HL-60 (cell line): Measurements from ENCODE around the gene ZNF546.

ENCODE experiments used
- DNase-seq, 2 experiments: peaks; one replicate each; pipeline ENCODE4 v3.0.0-alpha.2; 2010 to 2020; ENCODE audit warnings: low read depth in 1 of 2, low spot score in 1 of 2
- H3K27ac ChIP-seq: fragments of 250-450 bp; sonication (Bioruptor Pico); replicated peaks from 2 replicates; pipeline ENCODE4 v1.5.1; 2020; ENCODE audit warnings: mild to moderate bottlenecking, moderate library complexity
- H3K27me3 ChIP-seq: fragments of 250-450 bp; sonication (Bioruptor Pico); 2 replicates; pipeline ENCODE4 v1.5.1; 2021; ENCODE audit warnings: mild to moderate bottlenecking, moderate library complexity; ENCODE audit not compliant: insufficient read depth, poor library complexity, severe bottlenecking
- H3K4me3 ChIP-seq: replicated peaks from 2 replicates; pipeline ENCODE4 v1.5.1; 2011; ENCODE audit warnings: mild to moderate bottlenecking, control low read depth, low read length; ENCODE audit not compliant: insufficient read depth
- CTCF ChIP-seq: IDR thresholded peaks from one replicate; pipeline ENCODE4 v1.5.1; 2011; ENCODE audit warnings: low read length, control low read depth, inconsistent platforms; ENCODE audit not compliant: insufficient read depth
- GABPA ChIP-seq: IDR thresholded peaks from 2 replicates; pipeline ENCODE4 v1.6.1; 2012; ENCODE audit warnings: low read depth
- POLR2AphosphoS5 ChIP-seq: IDR thresholded peaks from 2 replicates; pipeline ENCODE4 v1.6.1; 2012; ENCODE audit warnings: low read depth
- REST ChIP-seq: IDR thresholded peaks from 2 replicates; pipeline ENCODE4 v1.6.1; 2012; ENCODE audit warnings: low read depth; ENCODE audit not compliant: insufficient replicate concordance
- SPI1 ChIP-seq: IDR thresholded peaks from 2 replicates; pipeline ENCODE4 v1.6.1; 2012; ENCODE audit warnings: low read depth, mild to moderate bottlenecking, borderline replicate concordance

Gene ZNF546

GRCh38 chr19:40025938-40026596, 29.2 kb downstream of the ZNF546 start:
- TF ChIP-seq REST (no peak), POLR2AphosphoS5 (no peak), GABPA (no peak), SPI1 (no peak), CTCF (no peak)
- DNase-seq: no peak
- no peaks in the 10 kb centered on the region for H3K27me3 ChIP-seq
- H3K27ac ChIP-seq: no peak overlapping the region
- H3K4me3 ChIP-seq: no peak overlapping the region

GRCh38 chr19:40026597-40026970, 29.7 kb downstream of the ZNF546 start:
- H3K27ac ChIP-seq: no peak overlapping the region
- no peaks in the 10 kb centered on the region for H3K27me3 ChIP-seq
- no peak overlapping the region for H3K4me3 ChIP-seq
- TF ChIP-seq SPI1 (no peak), CTCF (no peak), REST (no peak), POLR2AphosphoS5 (no peak), GABPA (no peak)
- DNase-seq: no peak

- no peak overlapping the region for H3K27ac ChIP-seq
- TF ChIP-seq POLR2AphosphoS5 (no peak), SPI1 (no peak), REST (no peak), CTCF (no peak), GABPA (no peak)
- no peak for DNase-seq
- H3K27me3 ChIP-seq: no peaks in the 10 kb centered on the region
- H3K4me3 ChIP-seq: no peak overlapping the region
Observed at GRCh38 chr19:40033989-40034560, 37.2 kb downstream of the ZNF546 start.
